ENCODE results near the gene SYNE4. TPM values are rescaled to one million over a fixed set of nuclear protein-coding genes. Genes with fewer than 3 reads are reported as not detected.

SYNE4 gene
- total and polyA plus RNA-seq, 2 of the 13 experiments (the other 11 are each of a cell fraction or from before 2014, with no cell fraction given), result 13.7 to 23.0 TPM

- TF ChIP-seq BCL3 (CRISPR knock-in tag; IDR thresholded peaks at IDR 0.05) (peak; percentile 88; the same call in 1 of the 2 replicates), EZH2 (conservative IDR thresholded peaks at IDR 0.05; ENCODE audit: low read depth, low read length) (no peak), ZNF431 (CRISPR knock-in tag; IDR thresholded peaks at IDR 0.05; ENCODE audit: borderline replicate concordance, low read depth) (peak; percentile 32), ZMAT3 (CRISPR knock-in tag; conservative IDR thresholded peaks at IDR 0.05) (peak; percentile 74), MYC (CRISPR knock-in tag; IDR thresholded peaks at IDR 0.05; ENCODE audit: borderline replicate concordance) (peak; percentile 89; the same call in 1 of the 2 replicates), FOSL1 (CRISPR knock-in tag; IDR thresholded peaks at IDR 0.05; ENCODE audit: borderline replicate concordance) (no peak), SYNCRIP (IDR thresholded peaks at IDR 0.05; ENCODE audit: insufficient read depth, low read depth, low read length) (no peak), AGO1 (IDR thresholded peaks at IDR 0.05; ENCODE audit: low read depth, low read length, poor library complexity, severe bottlenecking) (peak; percentile 21), STAT5B (CRISPR knock-in tag; IDR thresholded peaks at IDR 0.05) (no peak), SCMH1 (CRISPR knock-in tag; IDR thresholded peaks at IDR 0.05; ENCODE audit: borderline replicate concordance) (no peak), HIVEP1 (CRISPR knock-in tag; IDR thresholded peaks at IDR 0.05) (peak; percentile 40), ZNF761 (CRISPR knock-in tag; conservative IDR thresholded peaks at IDR 0.05) (peak; percentile 61), ZNF326 (CRISPR knock-in tag; IDR thresholded peaks at IDR 0.05; ENCODE audit: borderline replicate concordance) (no peak), ZNF562 (CRISPR knock-in tag; IDR thresholded peaks at IDR 0.05; ENCODE audit: borderline replicate concordance) (no peak), YEATS2 (CRISPR knock-in tag; IDR thresholded peaks at IDR 0.05; ENCODE audit: borderline replicate concordance) (peak; percentile 93), ZMYM3 (CRISPR knock-in tag; IDR thresholded peaks at IDR 0.05) (peak; percentile 85), ZNF24 (IDR thresholded peaks at IDR 0.05) (no peak), PTBP1 (IDR thresholded peaks at IDR 0.05; ENCODE audit: low read depth, low read length, poor library complexity, severe bottlenecking) (no peak), ZNF607 (CRISPR knock-in tag; IDR thresholded peaks at IDR 0.05; ENCODE audit: borderline replicate concordance) (peak; percentile 84; the same call in 1 of the 2 replicates), ZNF883 (CRISPR knock-in tag; IDR thresholded peaks at IDR 0.05; ENCODE audit: not compliant biosample characterization) (peak; percentile 63), HOXD1 (CRISPR knock-in tag; IDR thresholded peaks at IDR 0.05) (peak; percentile 71; the same call in 1 of the 2 replicates), KLF13 (CRISPR knock-in tag; IDR thresholded peaks at IDR 0.05) (no peak)
- TF ChIP-seq, protein P1, sequence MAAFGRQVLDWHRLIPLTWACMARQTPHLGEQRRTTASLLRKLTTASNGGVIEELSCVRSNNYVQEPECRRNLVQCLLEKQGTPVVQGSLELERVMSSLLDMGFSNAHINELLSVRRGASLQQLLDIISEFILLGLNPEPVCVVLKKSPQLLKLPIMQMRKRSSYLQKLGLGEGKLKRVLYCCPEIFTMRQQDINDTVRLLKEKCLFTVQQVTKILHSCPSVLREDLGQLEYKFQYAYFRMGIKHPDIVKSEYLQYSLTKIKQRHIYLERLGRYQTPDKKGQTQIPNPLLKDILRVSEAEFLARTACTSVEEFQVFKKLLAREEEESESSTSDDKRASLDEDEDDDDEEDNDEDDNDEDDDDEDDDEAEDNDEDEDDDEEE (CRISPR knock-in tag; IDR thresholded peaks at IDR 0.05), result 0 out of 2 replicates have a peak, but pooled peaks have one; percentile 73
- TF ChIP-seq, protein P2, sequence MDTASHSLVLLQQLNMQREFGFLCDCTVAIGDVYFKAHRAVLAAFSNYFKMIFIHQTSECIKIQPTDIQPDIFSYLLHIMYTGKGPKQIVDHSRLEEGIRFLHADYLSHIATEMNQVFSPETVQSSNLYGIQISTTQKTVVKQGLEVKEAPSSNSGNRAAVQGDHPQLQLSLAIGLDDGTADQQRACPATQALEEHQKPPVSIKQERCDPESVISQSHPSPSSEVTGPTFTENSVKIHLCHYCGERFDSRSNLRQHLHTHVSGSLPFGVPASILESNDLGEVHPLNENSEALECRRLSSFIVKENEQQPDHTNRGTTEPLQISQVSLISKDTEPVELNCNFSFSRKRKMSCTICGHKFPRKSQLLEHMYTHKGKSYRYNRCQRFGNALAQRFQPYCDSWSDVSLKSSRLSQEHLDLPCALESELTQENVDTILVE (CRISPR knock-in tag; IDR thresholded peaks at IDR 0.05), result peak; percentile 91
- TF ChIP-seq, protein P3, sequence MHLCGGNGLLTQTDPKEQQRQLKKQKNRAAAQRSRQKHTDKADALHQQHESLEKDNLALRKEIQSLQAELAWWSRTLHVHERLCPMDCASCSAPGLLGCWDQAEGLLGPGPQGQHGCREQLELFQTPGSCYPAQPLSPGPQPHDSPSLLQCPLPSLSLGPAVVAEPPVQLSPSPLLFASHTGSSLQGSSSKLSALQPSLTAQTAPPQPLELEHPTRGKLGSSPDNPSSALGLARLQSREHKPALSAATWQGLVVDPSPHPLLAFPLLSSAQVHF (CRISPR knock-in tag; IDR thresholded peaks at IDR 0.05), result no peak; the same call in none of the 2 replicates
- TF ChIP-seq, protein P4, sequence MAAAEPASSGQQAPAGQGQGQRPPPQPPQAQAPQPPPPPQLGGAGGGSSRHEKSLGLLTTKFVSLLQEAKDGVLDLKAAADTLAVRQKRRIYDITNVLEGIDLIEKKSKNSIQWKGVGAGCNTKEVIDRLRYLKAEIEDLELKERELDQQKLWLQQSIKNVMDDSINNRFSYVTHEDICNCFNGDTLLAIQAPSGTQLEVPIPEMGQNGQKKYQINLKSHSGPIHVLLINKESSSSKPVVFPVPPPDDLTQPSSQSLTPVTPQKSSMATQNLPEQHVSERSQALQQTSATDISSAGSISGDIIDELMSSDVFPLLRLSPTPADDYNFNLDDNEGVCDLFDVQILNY (CRISPR knock-in tag; conservative IDR thresholded peaks at IDR 0.05), result no peak
These were observed 45.6 kb upstream of the SYNE4 start, which contains the start of gene THAP8 (continued) for GRCh38 chr19:36054119-36054732.

All from HepG2 (cell line).